CD4-positive, alpha-beta T cell treated with Interleukin-17A for 1 hour (primary cell): ENCODE data around the gene SLC31A1.
A peak's percentile ranks its signal among the peaks of the same experiment; 100 is the strongest.

Source experiments
- DNase-seq: peaks from one replicate; pipeline ENCODE4 v3.0.0-alpha.2; 2020

Gene SLC31A1

GRCh38 chr9:113221003-113221799 is at the start of gene SLC31A1, which contains the start of gene FKBP15:
Gene SLC31A1, plus strand, starts transcription at chr9:113221544. Its CDS starts 34,605 bp downstream, at chr9:113256149.
Gene FKBP15, minus strand, starts transcription at chr9:113221277. Its CDS starts 34 bp downstream, at chr9:113221243.
- peak; percentile 98 for DNase-seq

DNA sequence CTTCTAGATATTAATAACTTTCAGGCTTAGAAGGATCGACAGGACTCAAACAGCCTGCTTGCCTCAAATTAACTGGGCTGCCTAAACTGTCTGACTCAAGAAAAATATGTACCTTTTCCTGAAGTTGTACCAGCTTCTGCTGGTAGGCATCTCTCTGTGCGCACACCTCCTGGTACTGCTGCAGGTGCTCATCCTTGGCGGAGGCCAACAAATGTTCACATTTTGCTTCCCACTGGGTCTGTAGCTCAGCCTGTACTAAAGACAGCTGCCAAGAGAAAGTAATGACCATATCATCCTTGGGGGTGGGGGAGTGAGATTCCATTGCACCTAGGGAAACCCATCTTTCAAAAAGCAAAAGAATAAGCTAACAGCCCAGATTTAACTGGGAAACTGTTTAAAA is 48.0 kb upstream of the SLC31A1 start:
- no peak for DNase-seq

GRCh38 chr9:113176803-113177202 is 44.5 kb upstream of the SLC31A1 start:
- DNase-seq: no peak

DNA sequence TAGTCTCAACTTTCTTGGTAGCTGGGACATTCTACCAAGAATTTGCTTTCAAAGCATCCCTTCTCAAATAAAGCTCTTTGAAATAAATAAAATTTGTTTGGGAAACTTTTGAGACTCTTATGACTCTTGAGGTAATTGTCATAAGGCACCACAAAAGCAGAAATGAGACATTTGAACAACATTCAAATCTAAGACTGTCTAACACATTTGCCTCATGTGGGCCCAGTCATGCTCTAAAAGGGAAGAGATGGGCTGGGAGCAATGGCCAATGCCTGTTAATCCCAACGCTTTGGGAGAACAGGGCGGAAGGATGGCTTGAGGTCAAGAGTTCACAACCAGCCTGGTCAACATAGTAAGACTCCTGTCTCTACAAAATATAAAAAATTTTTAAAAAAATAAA is 44.1 kb upstream of the SLC31A1 start:
- no peak for DNase-seq

DNA sequence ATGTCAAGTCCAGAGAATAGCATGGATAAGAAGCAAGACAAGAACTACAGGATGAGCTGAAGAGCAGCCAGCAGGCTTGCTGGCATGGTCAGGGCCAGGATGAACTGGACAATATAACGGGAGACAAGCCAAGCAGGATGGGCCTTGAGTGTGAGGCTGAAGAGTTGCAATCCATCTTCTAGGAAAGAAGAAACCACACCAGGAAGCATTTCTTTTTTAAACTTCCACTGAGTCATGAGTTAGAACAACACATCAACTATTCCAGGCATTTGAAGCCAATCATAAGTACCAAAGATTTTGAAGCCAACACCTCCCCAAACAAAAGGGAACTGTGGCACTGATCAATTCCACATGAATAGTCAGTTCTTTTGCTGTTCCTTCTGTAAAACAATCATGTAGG is 43.3 kb upstream of the SLC31A1 start:
- DNase-seq: no peak

DNA sequence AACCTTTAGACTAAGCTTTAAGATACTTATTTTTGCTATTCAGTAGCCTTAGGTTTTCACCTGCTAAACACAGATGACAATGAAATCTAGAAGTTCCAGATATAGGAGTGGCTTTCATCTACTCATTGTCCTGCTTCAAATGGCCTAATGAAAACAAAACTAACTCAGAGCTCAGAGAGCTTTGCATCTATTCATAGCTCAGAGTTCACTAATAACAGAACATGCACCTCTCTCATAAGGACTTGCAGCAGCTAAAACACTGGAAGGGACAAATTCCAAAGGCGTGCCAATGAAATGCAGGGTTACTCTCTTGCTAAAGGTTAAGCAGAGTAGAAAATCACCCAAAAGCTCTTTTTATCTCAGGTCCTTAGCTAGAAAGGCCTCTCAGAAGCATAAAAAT is 41.5 kb upstream of the SLC31A1 start:
- no peak for DNase-seq

DNA sequence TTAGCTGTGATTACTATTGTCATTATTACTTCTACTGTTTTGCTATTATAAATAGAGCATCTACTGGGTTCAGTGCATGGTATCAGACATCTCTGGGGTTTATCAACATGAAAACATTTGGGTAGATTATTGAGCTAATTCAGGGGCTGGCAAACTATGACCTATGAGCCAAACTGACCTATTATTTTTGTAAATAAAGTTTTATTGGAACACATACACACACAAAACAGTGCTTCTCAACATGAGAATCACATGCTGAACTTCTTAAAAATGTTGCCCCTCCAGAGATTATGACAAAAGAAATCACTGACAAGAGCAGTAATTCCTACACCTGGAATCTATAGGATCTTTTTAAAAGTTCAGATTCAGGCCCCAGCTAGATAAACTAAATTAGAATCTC is 40.2 kb upstream of the SLC31A1 start:
- DNase-seq: no peak

DNA sequence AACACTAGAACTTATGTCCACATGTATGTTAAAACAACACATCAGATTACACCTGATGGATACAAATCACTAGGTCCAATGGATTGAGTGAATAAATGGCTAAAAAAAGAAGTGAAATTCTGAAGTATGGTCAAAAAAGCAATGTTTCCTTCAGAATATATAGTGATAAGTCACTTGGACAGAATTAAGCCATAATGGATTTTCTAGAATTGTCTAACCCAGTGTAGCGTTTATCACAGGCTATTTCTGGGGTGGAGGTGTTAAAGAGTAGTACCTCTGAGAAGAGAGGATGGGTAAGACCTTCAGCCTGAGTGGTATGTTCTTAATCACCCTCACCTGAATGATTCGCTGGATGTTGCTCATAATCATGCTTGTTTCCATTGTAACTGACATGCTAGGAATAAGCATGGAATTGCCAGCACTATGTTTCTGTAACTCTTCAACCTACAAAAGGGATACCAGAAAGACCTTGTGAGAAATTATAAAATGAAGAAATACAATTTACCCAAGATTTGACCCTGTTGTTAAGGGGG is 37.3 kb upstream of the SLC31A1 start:
- no peak for DNase-seq

GRCh38 chr9:113184539-113184938 is 36.8 kb upstream of the SLC31A1 start:
- no peak for DNase-seq

DNA sequence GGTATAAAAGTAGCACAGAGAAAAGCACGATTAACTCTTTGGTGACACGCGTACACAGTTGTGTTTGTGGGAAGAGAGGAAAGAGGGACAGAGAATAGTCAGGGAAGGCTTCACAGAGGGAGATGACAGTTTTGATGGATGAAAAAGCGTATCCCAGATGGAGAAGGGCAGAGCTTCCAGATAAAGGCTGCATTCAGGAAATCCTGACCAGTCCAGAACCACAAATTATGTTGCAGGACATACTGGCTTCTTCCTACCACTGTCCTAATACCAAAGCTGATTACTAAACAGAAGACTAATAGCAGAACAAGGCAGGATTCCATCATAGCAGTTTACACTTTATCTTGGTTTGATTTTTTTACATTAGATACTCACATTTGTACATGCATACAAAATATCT is 36.1 kb upstream of the SLC31A1 start:
- DNase-seq: no peak

DNA sequence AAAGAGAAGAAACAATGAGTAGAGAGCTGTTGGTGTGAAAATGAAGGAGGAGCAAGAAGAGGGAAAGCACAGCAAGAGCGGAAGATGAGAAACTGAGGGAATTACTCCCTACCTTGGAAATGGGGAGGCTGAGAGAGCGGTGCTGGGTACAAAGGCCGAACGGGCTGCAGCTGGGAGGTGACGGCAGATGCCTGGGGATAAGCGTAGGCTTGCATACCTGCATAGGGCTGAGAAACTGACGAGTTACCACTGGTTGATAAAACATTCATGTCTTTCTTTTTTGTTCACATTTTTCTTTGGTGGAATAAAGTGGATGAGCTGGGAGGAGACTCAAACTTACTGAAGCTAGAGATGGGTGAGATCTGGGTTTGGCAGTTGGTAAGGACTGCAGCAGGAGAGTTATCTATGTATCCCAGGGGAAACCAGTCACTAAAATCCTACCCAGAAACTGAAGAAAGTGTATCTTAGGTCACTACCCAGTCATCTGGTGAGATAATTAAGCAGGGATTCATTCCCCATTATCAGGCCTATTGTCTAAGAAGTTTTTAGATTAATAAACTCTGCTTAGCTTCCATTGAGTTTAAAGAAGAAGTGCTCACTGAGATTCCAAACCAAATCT is 35.1 kb upstream of the SLC31A1 start:
- no peak for DNase-seq

GRCh38 chr9:113187929-113188595 is 33.3 kb upstream of the SLC31A1 start:
- peak; percentile 13 for DNase-seq

DNA sequence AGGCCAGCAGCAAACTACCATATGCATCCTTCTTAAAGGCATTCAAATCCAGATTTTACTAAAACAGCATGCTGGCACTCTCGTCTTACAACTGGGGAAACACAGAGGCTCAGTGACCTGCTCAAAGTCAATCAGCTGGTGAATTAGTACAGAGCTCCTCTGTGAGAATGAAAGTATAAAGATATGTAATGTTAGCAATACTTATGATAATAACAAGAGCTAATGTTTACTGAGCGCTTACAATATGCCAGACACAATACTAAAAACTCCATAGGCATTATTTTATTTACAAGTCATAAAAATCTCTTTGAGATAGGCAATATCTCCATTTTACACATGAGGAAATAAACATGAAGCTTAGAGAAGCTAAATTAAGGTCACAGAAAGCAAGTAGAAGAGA is 28.9 kb upstream of the SLC31A1 start:
- no peak for DNase-seq

GRCh38 chr9:113199683-113200329 is 21.5 kb upstream of the SLC31A1 start:
- DNase-seq: no peak

DNA sequence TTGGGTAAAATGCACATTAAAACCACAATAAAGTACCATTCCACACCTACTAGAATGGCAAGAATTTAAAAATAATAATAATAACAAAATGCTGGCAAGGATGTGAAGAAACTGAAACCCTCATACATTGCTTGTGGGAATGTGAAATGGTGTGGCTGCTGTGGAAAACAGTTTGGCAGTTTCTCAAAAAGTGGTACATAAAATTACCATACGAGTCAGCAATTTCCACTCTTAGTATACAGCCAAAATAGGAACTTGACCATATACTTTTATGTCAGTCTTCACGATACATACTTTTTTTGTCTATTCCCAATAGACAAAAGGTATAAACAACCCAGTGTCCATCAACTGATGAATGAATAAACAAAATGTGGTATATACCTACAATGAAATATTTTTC is 15.9 kb upstream of the SLC31A1 start:
- DNase-seq: no peak

GRCh38 chr9:113205861-113206260 is 15.5 kb upstream of the SLC31A1 start:
- DNase-seq: no peak

- no peak for DNase-seq
Observed at GRCh38 chr9:113210815-113211214, 10.5 kb upstream of the SLC31A1 start.

DNA sequence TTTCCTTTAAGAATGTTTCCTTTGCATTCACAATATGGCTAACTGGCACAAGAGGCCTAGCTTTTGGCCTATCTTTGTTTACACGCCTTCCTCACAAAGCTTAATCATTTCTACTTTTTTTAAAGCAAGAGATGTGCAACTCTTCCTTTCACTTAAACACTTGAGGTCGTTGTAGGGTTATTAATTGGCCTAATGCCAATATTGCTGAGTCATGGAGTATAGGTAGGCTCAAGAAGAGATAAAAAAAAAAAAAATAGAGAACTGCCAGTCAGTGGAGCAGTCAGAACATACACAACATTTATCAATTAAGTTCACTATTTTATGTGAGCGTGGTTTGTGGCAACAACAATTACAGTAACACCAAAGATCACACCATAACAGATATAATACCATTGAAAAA is 6.2 kb upstream of the SLC31A1 start:
- peak; percentile 53 for DNase-seq

DNA sequence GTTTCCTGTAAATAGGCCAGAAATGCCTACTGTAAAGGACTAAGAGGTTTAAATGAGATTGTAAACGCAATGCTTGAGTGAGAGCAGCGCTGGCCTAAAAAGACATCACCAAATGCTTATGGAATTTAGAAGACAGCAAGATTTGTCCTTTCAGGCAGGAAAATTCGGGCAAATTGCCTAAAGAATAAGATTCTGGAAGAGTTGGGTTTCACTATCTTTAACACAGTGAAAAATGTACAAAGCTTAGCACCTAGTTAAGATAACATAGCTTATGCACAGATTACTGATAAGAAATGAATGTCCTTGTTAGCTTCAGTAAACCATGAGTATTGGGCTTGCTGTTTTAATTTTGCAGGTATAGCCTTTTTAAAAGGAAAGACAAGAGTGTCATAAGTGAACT is 4.9 kb upstream of the SLC31A1 start:
- DNase-seq: no peak

- DNase-seq: peak; percentile 2
Observed at GRCh38 chr9:113219186-113219936, 2.0 kb upstream of the SLC31A1 start.

DNA sequence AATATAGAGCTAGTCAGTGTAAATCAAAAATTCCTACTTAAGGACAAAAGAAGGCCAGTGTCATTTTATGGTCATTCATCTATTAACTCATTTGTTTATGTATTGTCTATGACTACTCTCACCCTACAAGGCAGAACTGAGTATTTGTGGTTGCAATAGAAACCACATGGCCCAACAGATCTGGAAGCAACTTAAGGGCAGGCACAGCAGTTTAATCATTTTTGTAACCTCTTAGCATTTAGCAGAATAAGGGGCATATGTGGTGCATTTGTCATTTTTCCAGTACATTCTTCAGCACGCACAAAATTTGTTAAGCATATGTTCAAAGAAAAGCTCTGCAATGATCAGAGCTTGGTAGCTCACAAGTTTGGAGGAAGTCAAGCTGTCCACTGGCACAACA is 1.4 kb upstream of the SLC31A1 start:
- peak; percentile 48 for DNase-seq

DNA sequence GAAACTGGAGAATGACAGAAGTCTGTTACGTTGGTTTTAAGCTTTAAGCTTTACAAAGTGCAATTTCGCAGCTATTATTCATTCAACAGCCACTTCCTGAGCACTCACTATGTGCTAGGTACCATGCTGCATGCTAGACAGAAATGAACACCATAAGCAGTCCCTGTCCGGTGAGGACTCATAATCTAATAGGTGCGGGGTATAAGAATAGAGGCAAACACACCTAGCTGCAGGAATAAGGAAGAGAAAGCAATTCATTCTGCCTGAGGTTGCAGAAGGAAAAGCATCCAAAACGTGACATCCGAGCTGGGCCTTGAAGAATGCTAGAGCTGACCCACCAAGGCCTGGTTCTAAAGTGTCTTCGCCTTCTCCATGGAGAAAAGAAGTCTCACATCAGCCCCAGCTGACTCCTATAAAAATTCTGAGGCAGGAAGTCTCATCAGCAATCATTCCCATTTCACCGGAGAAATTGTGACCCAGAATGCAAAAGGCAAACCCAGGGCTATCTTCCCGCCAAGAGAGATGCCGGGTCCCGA is 809 bp upstream of the SLC31A1 start:
- peak; percentile 29 for DNase-seq
